Skin of body (tissue), 2 donors: ENCODE results near the gene NEK11. TPM values are rescaled to one million over a fixed set of nuclear protein-coding genes. Genes with fewer than 3 reads are reported as not detected.

ENCODE experiments used
- DNase-seq: peaks from one replicate; lab custom pipeline; 2025; lab: John Stamatoyannopoulos, UW
- total RNA-seq: library from RNA; depleted of rRNA; stranded (reverse); fragments of >200 nt; gene quantifications from one replicate; pipeline ENCODE4 v1.2.3, GENCODE V29; 2014

Gene NEK11
- 14.9 TPM for total RNA-seq

GRCh38 chr3:131026321-131027151 is at the start of gene NEK11, which contains the start of gene ASTE1:
Gene NEK11 (plus strand): TSS chr3:131026877. CDS start chr3:131029709, 2,832 bp downstream.
Gene ASTE1 (minus strand): TSS chr3:131026825. CDS start chr3:131025306, 1,519 bp downstream.
- DNase-seq, result peak; percentile 74

- peak; percentile 69 for DNase-seq
Measured at GRCh38 chr3:130979117-130979516, 47.6 kb upstream of the NEK11 start.

- no peak for DNase-seq
Measured at GRCh38 chr3:130981469-130981868, 45.2 kb upstream of the NEK11 start.

GRCh38 chr3:130990282-130990681 is 36.4 kb upstream of the NEK11 start:
- DNase-seq, result no peak

GRCh38 chr3:130991126-130991525 is 35.6 kb upstream of the NEK11 start:
- no peak for DNase-seq

GRCh38 chr3:130992344-130992743 is 34.3 kb upstream of the NEK11 start:
- DNase-seq, result no peak

GRCh38 chr3:130997289-130997688 is 29.4 kb upstream of the NEK11 start:
- DNase-seq, result no peak

GRCh38 chr3:131001071-131001470 is 25.6 kb upstream of the NEK11 start:
- DNase-seq, result no peak

GRCh38 chr3:131004603-131005002 is 22.1 kb upstream of the NEK11 start:
- DNase-seq, result no peak

- DNase-seq, result no peak
Measured at GRCh38 chr3:131007256-131007655, 19.4 kb upstream of the NEK11 start.

GRCh38 chr3:131007782-131008181 is 18.9 kb upstream of the NEK11 start:
- DNase-seq, result no peak

GRCh38 chr3:131008326-131008725 is 18.4 kb upstream of the NEK11 start:
- no peak for DNase-seq

- DNase-seq, result no peak
Measured at GRCh38 chr3:131009698-131010097, 17.0 kb upstream of the NEK11 start.

GRCh38 chr3:131018970-131019369 is 7.7 kb upstream of the NEK11 start:
- DNase-seq, result no peak

GRCh38 chr3:131020122-131020693 is 6.5 kb upstream of the NEK11 start:
- no peak for DNase-seq

- DNase-seq, result no peak
Measured at GRCh38 chr3:131025539-131025938, 1.1 kb upstream of the NEK11 start.

GRCh38 chr3:131028844-131029243 is 2.2 kb downstream of the NEK11 start:
- no peak for DNase-seq

- DNase-seq, result peak; percentile 22
Measured at GRCh38 chr3:131031660-131032059, 5.0 kb downstream of the NEK11 start.

- peak; percentile 14 for DNase-seq
Measured at GRCh38 chr3:131033480-131034080, 6.9 kb downstream of the NEK11 start.

GRCh38 chr3:131036200-131036816 is 9.6 kb downstream of the NEK11 start:
- DNase-seq, result no peak

- no peak for DNase-seq
Measured at GRCh38 chr3:131036986-131037385, 10.3 kb downstream of the NEK11 start.

GRCh38 chr3:131038326-131038725 is 11.6 kb downstream of the NEK11 start:
- DNase-seq, result no peak
